Panc1 (cell line): Measurements from ENCODE around the gene CCL5. TPM values are rescaled to one million over a fixed set of nuclear protein-coding genes. Genes with fewer than 3 reads are reported as not detected.

ENCODE experiments used
- ATAC-seq: fragments of 200-7000 bp; cut with Tn5 transposase; 2 replicates; pipeline ENCODE4 v1.9.1; 2020; ENCODE audit warnings: mild to moderate bottlenecking, moderate library complexity
- BruUV-seq: library from RNA; stranded (reverse); fragments of 400-500 nt; replicated peaks from 2 replicates; lab custom pipeline; 2021; lab: Mats Ljungman, UMichigan
- CTCF ChIA-PET: fragments of 300-600 bp; sonication (Branson Sonifier 250); formaldehyde crosslinking; loops from one replicate; lab custom pipeline; 2022; ENCODE audit warnings: antibody characterized with exemption; lab: Charles Lee
- POLR2A ChIA-PET: fragments of 300-600 bp; sonication (Branson Sonifier 250); formaldehyde crosslinking; loops from one replicate; lab custom pipeline; 2022; ENCODE audit warnings: antibody characterized with exemption; lab: Charles Lee
- DNase-seq: peaks from one replicate; pipeline ENCODE4 v3.0.0-alpha.2; 2010; ENCODE audit warnings: low read depth, low spot score
- H3K27ac ChIP-seq: 2 replicates; pipeline ENCODE4 v1.5.1; 2011; ENCODE audit warnings: mild to moderate bottlenecking, low read length, inconsistent platforms
- H3K27me3 ChIP-seq: fragments of 200-500 bp; sonication (Bioruptor generic); 2 replicates; pipeline ENCODE4 v1.6.0; 2014; ENCODE audit warnings: low read length, inconsistent platforms; ENCODE audit not compliant: control insufficient read depth, insufficient read depth
- H3K36me3 ChIP-seq: fragments of 200-500 bp; sonication (Bioruptor generic); 2 replicates; pipeline ENCODE4 v1.5.1; 2014; ENCODE audit warnings: inconsistent platforms, mild to moderate bottlenecking, low read length, moderate library complexity; ENCODE audit not compliant: control insufficient read depth, insufficient read depth
- H3K4me1 ChIP-seq: 2 replicates; pipeline ENCODE4 v1.5.1; 2011; ENCODE audit warnings: inconsistent platforms, mild to moderate bottlenecking, low read length, moderate library complexity; ENCODE audit not compliant: control insufficient read depth, insufficient read depth
- H3K4me3 ChIP-seq, 2 experiments: 2 replicates each; pipeline ENCODE4 v1.5.1; 2011 to 2012; ENCODE audit warnings: low read depth in 2 of 2, low read length in 2 of 2, mild to moderate bottlenecking in 2 of 2, inconsistent platforms in 1 of 2, moderate library complexity in 1 of 2
- H3K9me3 ChIP-seq: fragments of 200-500 bp; sonication (Bioruptor generic); 2 replicates; pipeline ENCODE4 v1.5.1; 2014; ENCODE audit warnings: low read depth, mild to moderate bottlenecking, inconsistent platforms, low read length, moderate library complexity; ENCODE audit not compliant: control insufficient read depth, insufficient read depth
- CTCF ChIP-seq: fragments of 450-650 bp; IDR thresholded peaks from 2 replicates; pipeline ENCODE4 v1.5.1; 2017; ENCODE audit warnings: mild to moderate bottlenecking
- POLR2AphosphoS5 ChIP-seq: IDR thresholded peaks from 2 replicates; pipeline ENCODE4 v1.6.1; 2012; ENCODE audit warnings: mild to moderate bottlenecking, low read depth, low read length, moderate library complexity
- SIN3A ChIP-seq: IDR thresholded peaks from 2 replicates; pipeline ENCODE4 v1.6.1; 2012; ENCODE audit warnings: low read depth, mild to moderate bottlenecking, low read length, moderate library complexity, borderline replicate concordance; ENCODE audit not compliant: insufficient read depth
- TCF7L2 ChIP-seq: IDR thresholded peaks from 2 replicates; pipeline ENCODE4 v1.6.1; 2011; ENCODE audit warnings: mild to moderate bottlenecking, low read depth, low read length, inconsistent platforms
- in situ Hi-C: cut with HindIII; loops from 2 replicates; pipeline ENCODE4 v1.10.0; 2016; ENCODE audit warnings: low sequenced_read_pairs, low pct_unique_long_range_greater_than_20kb
- intact Hi-C: fragments of 100-400 bp; cut with micrococcal nuclease; formaldehyde crosslinking; loops from one replicate; pipeline ENCODE4 v1.10.0; 2022; ENCODE audit not compliant: unreplicated experiment
- total RNA-seq: library from RNA; stranded (reverse); gene quantifications from one replicate; pipeline ENCODE4 v1.2.1, GENCODE V29; 2021; ENCODE audit not compliant: unreplicated experiment
- TF ChIP-seq, protein P1 (sequence below), 2 experiments: IDR thresholded peaks; 2 replicates each; pipeline ENCODE4 v1.6.1; 2011 to 2012; ENCODE audit warnings: low read depth in 2 of 2, control low read depth in 1 of 2, low read length in 1 of 2, mild to moderate bottlenecking in 1 of 2, moderate library complexity in 1 of 2; ENCODE audit not compliant: insufficient read depth in 1 of 2

The CCL5 gene
- total RNA-seq, 1 experiment from 2014 or later = 15.9 TPM

DNA sequence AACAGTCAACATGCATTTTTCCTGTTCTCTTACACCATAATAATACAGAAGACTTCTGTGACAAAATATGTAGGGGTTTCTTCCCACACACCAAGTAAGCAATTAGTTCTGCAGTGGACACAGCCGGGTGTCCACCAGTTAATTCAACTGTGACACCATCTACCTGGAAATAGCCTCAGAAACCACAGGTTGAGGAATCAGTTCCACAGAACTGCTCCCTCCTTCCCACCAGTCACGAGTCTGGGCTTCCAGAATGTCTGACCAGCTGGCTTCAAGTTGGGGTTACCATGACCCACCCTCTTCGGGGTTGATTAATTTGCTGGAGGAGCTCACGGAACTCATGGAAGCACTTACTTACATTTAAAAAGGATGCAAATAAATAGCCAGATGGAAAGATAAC lies 13.6 kb upstream of the CCL5 start:
- TF ChIP-seq TCF7L2 (no peak), POLR2AphosphoS5 (no peak), CTCF (no peak), SIN3A (no peak)
- TF ChIP-seq, protein P1, sequence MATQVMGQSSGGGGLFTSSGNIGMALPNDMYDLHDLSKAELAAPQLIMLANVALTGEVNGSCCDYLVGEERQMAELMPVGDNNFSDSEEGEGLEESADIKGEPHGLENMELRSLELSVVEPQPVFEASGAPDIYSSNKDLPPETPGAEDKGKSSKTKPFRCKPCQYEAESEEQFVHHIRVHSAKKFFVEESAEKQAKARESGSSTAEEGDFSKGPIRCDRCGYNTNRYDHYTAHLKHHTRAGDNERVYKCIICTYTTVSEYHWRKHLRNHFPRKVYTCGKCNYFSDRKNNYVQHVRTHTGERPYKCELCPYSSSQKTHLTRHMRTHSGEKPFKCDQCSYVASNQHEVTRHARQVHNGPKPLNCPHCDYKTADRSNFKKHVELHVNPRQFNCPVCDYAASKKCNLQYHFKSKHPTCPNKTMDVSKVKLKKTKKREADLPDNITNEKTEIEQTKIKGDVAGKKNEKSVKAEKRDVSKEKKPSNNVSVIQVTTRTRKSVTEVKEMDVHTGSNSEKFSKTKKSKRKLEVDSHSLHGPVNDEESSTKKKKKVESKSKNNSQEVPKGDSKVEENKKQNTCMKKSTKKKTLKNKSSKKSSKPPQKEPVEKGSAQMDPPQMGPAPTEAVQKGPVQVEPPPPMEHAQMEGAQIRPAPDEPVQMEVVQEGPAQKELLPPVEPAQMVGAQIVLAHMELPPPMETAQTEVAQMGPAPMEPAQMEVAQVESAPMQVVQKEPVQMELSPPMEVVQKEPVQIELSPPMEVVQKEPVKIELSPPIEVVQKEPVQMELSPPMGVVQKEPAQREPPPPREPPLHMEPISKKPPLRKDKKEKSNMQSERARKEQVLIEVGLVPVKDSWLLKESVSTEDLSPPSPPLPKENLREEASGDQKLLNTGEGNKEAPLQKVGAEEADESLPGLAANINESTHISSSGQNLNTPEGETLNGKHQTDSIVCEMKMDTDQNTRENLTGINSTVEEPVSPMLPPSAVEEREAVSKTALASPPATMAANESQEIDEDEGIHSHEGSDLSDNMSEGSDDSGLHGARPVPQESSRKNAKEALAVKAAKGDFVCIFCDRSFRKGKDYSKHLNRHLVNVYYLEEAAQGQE (IDR thresholded peaks at IDR 0.05; ENCODE audit: insufficient read depth in 1 of 2, low read depth in 2 of 2, low read length in 1 of 2) = no peak
- Histone ChIP-seq H3K27me3 (no peaks in the 10 kb centered on the region), H3K36me3 (no peaks in the 10 kb centered on the region), H3K4me3 (no peak overlapping the region), H3K9me3 (no peaks in the 10 kb centered on the region), H3K27ac (no peak overlapping the region), H3K4me1 (peaks cover 7% of the 10 kb centered on the region; the same call in 1 of the 2 replicates)
- POLR2A ChIA-PET = no interaction called here
- ATAC-seq (no peak), DNase-seq (no peak)
- intact Hi-C loops = no loop called here
- in situ Hi-C loops = no loop called here
- no TSS peak for BruUV-seq
- CTCF ChIA-PET = no interaction called here

- 0 out of 2 replicates have a peak, but pooled peaks have one; percentile 18 for ATAC-seq
- Histone ChIP-seq H3K9me3 (no peaks in the 10 kb centered on the region), H3K27me3 (no peaks in the 10 kb centered on the region), H3K4me3 (no peak overlapping the region), H3K36me3 (no peaks in the 10 kb centered on the region), H3K27ac (no peak overlapping the region), H3K4me1 (peaks cover 7% of the 10 kb centered on the region; the same call in 1 of the 2 replicates)
- TF ChIP-seq POLR2AphosphoS5 (no peak), CTCF (no peak), TCF7L2 (no peak), SIN3A (no peak)
- TF ChIP-seq, protein P1 (IDR thresholded peaks at IDR 0.05; ENCODE audit: insufficient read depth in 1 of 2, low read depth in 2 of 2, low read length in 1 of 2) = no peak
- in situ Hi-C loops (no loop called here), intact Hi-C loops (no loop called here)
- no peak for DNase-seq
- CTCF ChIA-PET = interaction anchor here (0.6 kb wide), 1 partner anchor 10 kb away, joined by 3 read pairs; no protein-coding TSS in a partner anchor
- POLR2A ChIA-PET = no interaction called here
- BruUV-seq = no TSS peak
Measured at GRCh38 chr17:35892091-35893035, 12.2 kb upstream of the CCL5 start.
